Measurements from ENCODE around the gene ZNF277.
A peak's percentile ranks its signal among the peaks of the same experiment; 100 is the strongest.

Gene ZNF277

DNA sequence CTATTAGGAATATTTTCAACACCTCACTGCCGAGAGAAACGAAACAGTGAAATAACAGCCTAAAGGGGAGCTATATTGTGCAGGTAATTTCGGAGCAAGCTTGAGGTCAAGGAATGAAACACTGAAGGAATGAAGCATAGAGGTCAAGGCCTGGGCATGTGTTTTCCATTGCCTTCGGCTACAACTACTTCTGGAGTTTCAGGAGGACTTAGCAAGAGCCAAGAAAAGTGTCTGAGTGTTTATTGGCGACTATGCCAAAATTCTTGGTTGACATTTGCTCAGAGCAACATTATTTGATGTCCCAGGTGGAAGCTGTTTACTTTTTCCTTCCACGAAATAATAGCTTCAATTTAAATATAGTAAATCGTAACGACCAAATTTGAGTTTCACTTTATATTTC is 154.2 kb downstream of the ZNF277 start:
- no peak for DNase-seq

DNA sequence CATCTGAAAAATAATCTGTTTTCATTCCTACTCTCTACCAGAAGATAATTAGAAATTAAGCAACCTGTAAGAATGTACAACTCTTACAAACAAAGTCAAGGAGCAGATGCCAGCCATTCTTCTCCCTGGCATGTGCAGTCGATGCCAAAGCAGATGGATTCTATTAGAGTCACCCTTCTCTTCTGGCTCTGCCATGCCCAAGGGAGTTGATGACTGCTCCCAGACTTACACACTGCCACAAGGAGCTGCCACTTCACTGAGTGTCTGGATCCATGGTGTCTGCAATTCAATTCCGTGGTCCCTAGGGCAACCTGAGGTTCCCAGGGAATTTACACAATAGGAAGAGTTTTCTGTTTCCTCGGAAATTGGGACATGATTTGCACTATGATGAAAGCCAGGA is 154.7 kb downstream of the ZNF277 start:
- DNase-seq = no peak

- no peak for DNase-seq
Observed at GRCh38 chr7:112362053-112362650, 155.7 kb downstream of the ZNF277 start.

DNA sequence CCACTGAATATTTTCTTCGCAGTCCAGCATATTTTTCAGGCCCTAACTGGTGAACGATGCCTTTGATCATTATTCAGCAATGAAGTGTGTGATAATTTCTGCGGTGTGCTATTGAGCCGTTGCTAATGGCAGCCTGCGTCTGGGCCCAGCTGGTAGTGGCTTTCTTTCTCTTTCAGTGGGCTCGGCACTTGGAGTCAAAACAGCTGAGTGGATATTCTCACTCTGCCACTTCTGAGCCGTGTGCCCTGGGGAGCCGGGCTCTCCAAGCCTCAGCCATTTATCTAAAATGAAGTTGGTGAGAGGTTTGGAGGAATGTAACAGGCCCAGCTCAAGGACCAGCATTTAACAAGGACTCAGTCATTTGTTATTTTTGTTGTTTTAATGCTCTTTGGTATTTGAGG is 156.2 kb downstream of the ZNF277 start:
- DNase-seq = no peak

DNA sequence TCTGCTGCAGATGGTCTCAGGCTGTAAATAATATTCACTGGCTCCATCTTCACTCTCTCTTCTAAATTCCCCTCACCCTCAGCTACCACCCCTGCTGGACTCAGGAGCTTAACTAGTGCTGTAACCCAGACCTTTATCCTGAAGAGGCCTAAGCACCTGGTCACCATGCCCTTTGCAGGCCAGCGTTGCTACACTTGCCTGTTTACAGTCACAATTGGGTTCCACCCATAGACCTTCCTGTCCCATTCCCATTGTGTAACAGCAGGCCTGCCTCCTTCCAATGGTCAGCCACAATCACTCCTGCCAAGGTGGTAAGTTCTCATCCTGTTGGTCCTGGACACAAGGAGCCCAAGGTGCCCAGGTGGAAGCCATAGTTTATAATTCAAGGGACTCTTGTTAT is 157.9 kb downstream of the ZNF277 start:
- DNase-seq = no peak

- DNase-seq = no peak
Observed at GRCh38 chr7:112365551-112365950, 159.1 kb downstream of the ZNF277 start.

- peak; percentile 7 for DNase-seq
Observed at GRCh38 chr7:112366886-112367285, 160.4 kb downstream of the ZNF277 start.

- DNase-seq = no peak
Observed at GRCh38 chr7:112370436-112370835, 163.9 kb downstream of the ZNF277 start.

GRCh38 chr7:112371701-112372100 is 165.2 kb downstream of the ZNF277 start:
- DNase-seq = no peak

- DNase-seq = no peak
Observed at GRCh38 chr7:112372101-112372500, 165.6 kb downstream of the ZNF277 start.

- no peak for DNase-seq
Observed at GRCh38 chr7:112377593-112377992, 171.1 kb downstream of the ZNF277 start.

- DNase-seq = no peak
Observed at GRCh38 chr7:112381311-112382091, 175.0 kb downstream of the ZNF277 start.

DNA sequence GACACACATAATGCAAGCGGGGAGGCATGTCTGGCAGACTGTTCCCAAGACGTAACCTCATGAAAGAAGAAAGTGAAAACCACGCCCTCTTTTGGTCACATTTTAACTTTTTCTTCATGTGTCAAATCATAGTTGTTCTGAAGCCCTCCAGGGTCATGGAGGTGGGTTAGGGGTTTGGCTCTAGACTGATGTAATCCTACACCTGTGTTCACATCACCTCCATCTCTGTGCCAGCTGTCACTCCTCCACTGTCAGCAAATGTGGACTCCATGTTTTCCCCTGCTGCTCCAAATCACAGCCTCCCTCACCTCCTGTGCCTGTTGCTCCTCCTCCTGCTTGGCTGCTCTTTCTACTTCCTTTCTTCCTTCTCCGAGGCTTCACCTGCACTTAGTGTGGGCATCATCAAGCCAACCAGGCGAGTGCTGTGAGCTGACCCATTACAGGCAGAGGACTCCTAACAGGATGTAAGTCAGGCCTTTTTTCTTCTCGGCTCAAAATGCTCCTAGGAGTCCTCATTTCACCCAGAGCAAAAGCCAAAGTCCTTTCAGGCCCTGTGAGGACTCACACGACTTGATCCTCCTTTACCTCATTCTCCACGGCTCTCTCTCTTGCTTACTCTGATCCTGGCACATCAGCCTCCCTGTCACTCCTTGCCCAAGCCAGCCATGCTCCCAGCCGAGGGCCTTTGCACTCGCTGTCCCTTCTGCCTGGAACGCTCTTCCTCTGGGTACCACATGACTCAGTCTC is 177.3 kb downstream of the ZNF277 start:
- peak; percentile 9 for DNase-seq

DNA sequence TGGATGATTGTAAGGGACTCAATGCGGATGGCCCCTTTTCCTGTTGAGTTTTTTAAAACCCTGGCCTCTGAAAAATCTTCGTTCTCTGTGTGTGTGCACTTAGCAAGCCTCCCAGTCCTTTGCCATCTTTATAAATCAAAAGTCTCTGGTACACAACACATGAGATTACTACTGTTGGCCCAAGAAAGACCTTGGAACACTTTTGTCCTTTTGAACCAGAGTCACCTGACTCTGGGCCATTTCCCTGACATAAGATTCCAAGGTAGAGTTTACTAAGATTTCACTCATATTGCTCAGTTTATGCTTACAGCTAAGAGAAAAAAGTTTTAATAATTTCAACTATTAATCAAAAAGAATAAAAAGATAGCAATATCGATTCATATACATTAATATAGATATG is 179.0 kb downstream of the ZNF277 start:
- DNase-seq = no peak

- no peak for DNase-seq
Observed at GRCh38 chr7:112386619-112387018, 180.1 kb downstream of the ZNF277 start.

DNA sequence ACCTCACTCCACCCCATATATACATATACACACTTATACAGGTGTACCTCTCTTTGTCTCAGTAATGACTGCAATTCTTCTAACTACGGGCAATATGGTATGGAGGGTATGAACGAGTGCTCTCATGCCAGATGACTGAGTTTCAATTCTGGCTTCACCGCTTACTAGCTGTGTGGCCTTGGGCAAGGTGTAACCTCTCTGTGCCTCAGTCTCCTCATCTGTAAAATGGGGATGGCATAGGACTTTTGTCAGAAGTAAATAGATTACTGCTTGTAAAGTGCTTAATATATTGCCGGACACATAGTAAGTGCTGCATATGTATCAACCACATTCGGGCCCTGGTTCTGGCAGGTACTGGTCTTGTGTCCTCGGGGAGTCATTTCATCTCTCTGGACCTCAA is 183.7 kb downstream of the ZNF277 start:
- DNase-seq = no peak

GRCh38 chr7:112391079-112391821 is 184.8 kb downstream of the ZNF277 start:
- peak; percentile 18 for DNase-seq

DNA sequence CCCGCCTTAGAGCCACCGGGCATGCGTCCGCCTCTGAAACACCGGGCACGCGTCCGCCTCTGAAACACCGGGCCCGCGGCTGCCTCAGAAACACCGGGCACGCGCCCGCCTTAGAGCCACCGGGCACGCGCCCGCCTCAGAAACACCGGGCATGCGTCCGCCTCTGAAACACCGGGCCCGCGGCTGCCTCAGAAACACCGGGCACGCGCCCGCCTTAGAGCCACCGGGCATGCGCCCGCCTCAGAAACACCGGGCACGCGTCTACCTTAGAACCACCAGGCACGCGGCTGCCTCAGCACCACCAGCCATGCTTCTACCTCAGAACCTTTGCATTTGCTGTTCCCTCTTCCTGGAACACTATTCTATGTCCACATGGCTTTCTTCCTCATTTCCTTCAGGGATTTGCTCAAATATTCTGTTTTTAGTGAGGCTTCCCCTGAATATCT is 185.4 kb downstream of the ZNF277 start:
- peak; percentile 78 for DNase-seq
